Parathyroid adenoma (tissue), 2 donors: Measurements from ENCODE around the gene CCND3.

Experiments
- H2AFZ ChIP-seq: fragments of 300-600 bp; sonication (generic); one replicate; pipeline ENCODE4 v1.7.0; 2017; ENCODE audit warnings: antibody characterized with exemption, mild to moderate bottlenecking
- H3K27ac ChIP-seq: fragments of 300-600 bp; sonication (generic); one replicate; pipeline ENCODE4 v1.7.0; 2017
- H3K27me3 ChIP-seq: fragments of 300-600 bp; sonication (generic); one replicate; pipeline ENCODE4 v1.7.0; 2017; ENCODE audit warnings: low read length; ENCODE audit not compliant: control insufficient read depth, insufficient read depth
- H3K36me3 ChIP-seq: fragments of 300-600 bp; sonication (generic); one replicate; pipeline ENCODE4 v1.7.0; 2017; ENCODE audit warnings: low read length; ENCODE audit not compliant: control insufficient read depth, insufficient read depth
- H3K4me1 ChIP-seq: fragments of 300-600 bp; sonication (generic); one replicate; pipeline ENCODE4 v1.7.0; 2017; ENCODE audit warnings: control low read depth
- H3K4me2 ChIP-seq: fragments of 300-600 bp; sonication (generic); one replicate; pipeline ENCODE4 v1.7.0; 2017; ENCODE audit warnings: low read length
- H3K4me3 ChIP-seq: fragments of 300-600 bp; sonication (generic); one replicate; pipeline ENCODE4 v1.7.0; 2017; ENCODE audit warnings: low read depth, low read length
- H3K79me2 ChIP-seq: fragments of 300-600 bp; sonication (generic); one replicate; pipeline ENCODE4 v1.7.0; 2017; ENCODE audit warnings: control low read depth
- H3K9ac ChIP-seq: fragments of 300-600 bp; sonication (generic); one replicate; pipeline ENCODE4 v1.7.0; 2017; ENCODE audit warnings: mild to moderate bottlenecking
- H3K9me3 ChIP-seq: fragments of 300-600 bp; sonication (generic); one replicate; pipeline ENCODE4 v1.7.0; 2017; ENCODE audit warnings: low read length; ENCODE audit not compliant: control insufficient read depth
- CTCF ChIP-seq: fragments of 300-600 bp; sonication (generic); IDR thresholded peaks from one replicate; pipeline ENCODE4 v1.7.0; 2017; ENCODE audit warnings: antibody characterized with exemption, mild to moderate bottlenecking
- donor health status: primary hyperparathyroidism.

Gene CCND3

GRCh38 chr6:41975276-41975675 is 33.7 kb upstream of the CCND3 start:
- TF ChIP-seq CTCF, result no peak
- Histone ChIP-seq H3K27me3 (no peaks in the 10 kb centered on the region), H3K4me1 (no peaks in the 10 kb centered on the region), H3K4me3 (no peak overlapping the region), H3K4me2 (no peak overlapping the region), H3K9me3 (no peaks in the 10 kb centered on the region), H3K27ac (no peak overlapping the region), H2AFZ (no peak overlapping the region), H3K36me3 (no peaks in the 10 kb centered on the region), H3K79me2 (no peaks in the 10 kb centered on the region), H3K9ac (no peak overlapping the region)

GRCh38 chr6:41974281-41974825 is 32.7 kb upstream of the CCND3 start:
- Histone ChIP-seq H3K9me3 (no peaks in the 10 kb centered on the region), H2AFZ (no peak overlapping the region), H3K36me3 (no peaks in the 10 kb centered on the region), H3K4me1 (no peaks in the 10 kb centered on the region), H3K27ac (no peak overlapping the region), H3K4me2 (no peak overlapping the region), H3K9ac (no peak overlapping the region), H3K79me2 (no peaks in the 10 kb centered on the region), H3K27me3 (no peaks in the 10 kb centered on the region), H3K4me3 (no peak overlapping the region)
- TF ChIP-seq CTCF, result no peak

GRCh38 chr6:41972826-41973225 is 31.2 kb upstream of the CCND3 start:
- H3K4me3 ChIP-seq, result no peak overlapping the region
- no peaks in the 10 kb centered on the region for H3K36me3 ChIP-seq
- H3K79me2 ChIP-seq, result no peaks in the 10 kb centered on the region
- H3K9me3 ChIP-seq, result no peaks in the 10 kb centered on the region
- peaks cover 3% of the 10 kb centered on the region for H3K4me1 ChIP-seq
- TF ChIP-seq CTCF, result no peak
- H2AFZ ChIP-seq, result no peak overlapping the region
- no peak overlapping the region for H3K9ac ChIP-seq
- H3K4me2 ChIP-seq, result no peak overlapping the region
- H3K27ac ChIP-seq, result no peak overlapping the region
- H3K27me3 ChIP-seq, result no peaks in the 10 kb centered on the region

GRCh38 chr6:41970436-41970846 is 28.8 kb upstream of the CCND3 start:
- no peak for TF ChIP-seq CTCF
- Histone ChIP-seq H3K79me2 (no peaks in the 10 kb centered on the region), H3K4me3 (no peak overlapping the region), H3K36me3 (no peaks in the 10 kb centered on the region), H3K9ac (no peak overlapping the region), H3K4me2 (no peak overlapping the region), H3K9me3 (no peaks in the 10 kb centered on the region), H2AFZ (no peak overlapping the region), H3K4me1 (peaks cover 3% of the 10 kb centered on the region), H3K27ac (no peak overlapping the region), H3K27me3 (no peaks in the 10 kb centered on the region)
